ENCODE measurements around the gene MKLN1. TPM values are rescaled to one million over a fixed set of nuclear protein-coding genes. Genes with fewer than 3 reads are reported as not detected.

MKLN1 gene
- total and polyA plus RNA-seq, 2 of the 13 experiments (the other 11 are each of a cell fraction or from before 2014, with no cell fraction given) = 33.6 to 43.5 TPM

DNA sequence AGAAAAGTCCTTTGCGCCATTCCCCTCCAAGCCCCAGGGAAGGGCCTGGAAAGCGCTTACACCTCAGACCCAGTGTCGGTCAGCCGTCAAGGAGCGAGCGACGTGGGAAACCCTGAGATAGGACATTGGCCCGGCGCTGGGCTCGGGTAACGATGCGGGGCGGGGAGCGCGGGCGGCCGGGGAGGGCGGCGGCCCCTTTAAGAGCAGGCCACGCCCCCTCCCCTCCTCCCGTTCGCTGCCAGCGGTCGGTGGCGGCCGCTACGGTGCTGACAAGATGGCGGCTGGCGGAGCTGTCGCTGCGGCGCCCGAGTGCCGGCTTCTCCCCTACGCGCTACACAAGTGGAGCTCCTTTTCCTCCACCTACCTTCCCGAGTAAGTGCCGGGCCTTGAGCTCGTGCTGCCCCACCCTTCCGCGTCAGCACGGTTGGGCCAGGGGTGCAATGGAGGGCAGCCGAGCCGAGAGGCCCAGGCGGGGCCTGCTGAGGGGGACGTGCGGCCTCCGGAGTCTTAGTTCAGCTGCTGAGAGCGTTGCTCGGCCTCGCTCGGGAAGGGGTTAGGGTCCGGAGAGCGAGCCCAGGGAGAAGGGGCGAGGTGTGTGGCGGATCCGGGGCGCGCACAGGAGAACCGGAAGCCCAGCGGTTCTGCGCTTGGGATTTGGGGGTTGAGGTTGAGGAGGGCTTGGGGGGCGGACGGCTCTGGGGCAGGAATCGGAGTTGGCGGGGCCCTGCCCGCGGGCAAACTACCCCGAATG lies at the start of gene MKLN1 (continued):
- TF ChIP-seq CCDC6 (CRISPR knock-in tag; IDR thresholded peaks at IDR 0.05) = peak; percentile 89
- TF ChIP-seq, protein P1, sequence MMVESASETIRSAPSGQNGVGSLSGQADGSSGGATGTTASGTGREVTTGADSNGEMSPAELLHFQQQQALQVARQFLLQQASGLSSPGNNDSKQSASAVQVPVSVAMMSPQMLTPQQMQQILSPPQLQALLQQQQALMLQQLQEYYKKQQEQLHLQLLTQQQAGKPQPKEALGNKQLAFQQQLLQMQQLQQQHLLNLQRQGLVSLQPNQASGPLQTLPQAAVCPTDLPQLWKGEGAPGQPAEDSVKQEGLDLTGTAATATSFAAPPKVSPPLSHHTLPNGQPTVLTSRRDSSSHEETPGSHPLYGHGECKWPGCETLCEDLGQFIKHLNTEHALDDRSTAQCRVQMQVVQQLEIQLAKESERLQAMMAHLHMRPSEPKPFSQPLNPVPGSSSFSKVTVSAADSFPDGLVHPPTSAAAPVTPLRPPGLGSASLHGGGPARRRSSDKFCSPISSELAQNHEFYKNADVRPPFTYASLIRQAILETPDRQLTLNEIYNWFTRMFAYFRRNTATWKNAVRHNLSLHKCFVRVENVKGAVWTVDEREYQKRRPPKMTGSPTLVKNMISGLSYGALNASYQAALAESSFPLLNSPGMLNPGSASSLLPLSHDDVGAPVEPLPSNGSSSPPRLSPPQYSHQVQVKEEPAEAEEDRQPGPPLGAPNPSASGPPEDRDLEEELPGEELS (CRISPR knock-in tag; IDR thresholded peaks at IDR 0.05) = peak; percentile 11; the same call in 1 of the 2 replicates
- no peak for TF ChIP-seq ZNF766 (CRISPR knock-in tag; IDR thresholded peaks at IDR 0.05; ENCODE audit: borderline replicate concordance)
- peak; percentile 70; the same call in 1 of the 2 replicates for TF ChIP-seq HDAC1 (CRISPR knock-in tag; IDR thresholded peaks at IDR 0.05)
- no peak; the same call in 1 of the 2 replicates for TF ChIP-seq ZZZ3 (CRISPR knock-in tag; IDR thresholded peaks at IDR 0.05; ENCODE audit: borderline replicate concordance)
- TF ChIP-seq NFYB (CRISPR knock-in tag; IDR thresholded peaks at IDR 0.05) = 0 out of 2 replicates have a peak, but pooled peaks have one; percentile 24
- no peak for TF ChIP-seq ZFP1 (CRISPR knock-in tag; IDR thresholded peaks at IDR 0.05)
- TF ChIP-seq, protein P2, sequence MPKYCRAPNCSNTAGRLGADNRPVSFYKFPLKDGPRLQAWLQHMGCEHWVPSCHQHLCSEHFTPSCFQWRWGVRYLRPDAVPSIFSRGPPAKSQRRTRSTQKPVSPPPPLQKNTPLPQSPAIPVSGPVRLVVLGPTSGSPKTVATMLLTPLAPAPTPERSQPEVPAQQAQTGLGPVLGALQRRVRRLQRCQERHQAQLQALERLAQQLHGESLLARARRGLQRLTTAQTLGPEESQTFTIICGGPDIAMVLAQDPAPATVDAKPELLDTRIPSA (CRISPR knock-in tag; IDR thresholded peaks at IDR 0.05; ENCODE audit: borderline replicate concordance) = peak; percentile 59; the same call in 1 of the 2 replicates
- TF ChIP-seq PHF8 (CRISPR knock-in tag; IDR thresholded peaks at IDR 0.05) = peak; percentile 100
- TF ChIP-seq GLI4 (CRISPR knock-in tag; IDR thresholded peaks at IDR 0.05; ENCODE audit: borderline replicate concordance) = peak; percentile 82; the same call in 1 of the 2 replicates
- TF ChIP-seq PCBP2 (optimal IDR thresholded peaks at IDR 0.05; ENCODE audit: low read depth, low read length, poor library complexity, severe bottlenecking) = no peak
- TF ChIP-seq HMGA1 (CRISPR knock-in tag; conservative IDR thresholded peaks at IDR 0.05) = no peak
- no peak for TF ChIP-seq ZNF7 (CRISPR knock-in tag; IDR thresholded peaks at IDR 0.05)
- TF ChIP-seq, protein P3, sequence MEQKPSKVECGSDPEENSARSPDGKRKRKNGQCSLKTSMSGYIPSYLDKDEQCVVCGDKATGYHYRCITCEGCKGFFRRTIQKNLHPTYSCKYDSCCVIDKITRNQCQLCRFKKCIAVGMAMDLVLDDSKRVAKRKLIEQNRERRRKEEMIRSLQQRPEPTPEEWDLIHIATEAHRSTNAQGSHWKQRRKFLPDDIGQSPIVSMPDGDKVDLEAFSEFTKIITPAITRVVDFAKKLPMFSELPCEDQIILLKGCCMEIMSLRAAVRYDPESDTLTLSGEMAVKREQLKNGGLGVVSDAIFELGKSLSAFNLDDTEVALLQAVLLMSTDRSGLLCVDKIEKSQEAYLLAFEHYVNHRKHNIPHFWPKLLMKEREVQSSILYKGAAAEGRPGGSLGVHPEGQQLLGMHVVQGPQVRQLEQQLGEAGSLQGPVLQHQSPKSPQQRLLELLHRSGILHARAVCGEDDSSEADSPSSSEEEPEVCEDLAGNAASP (CRISPR knock-in tag; IDR thresholded peaks at IDR 0.05; ENCODE audit: borderline replicate concordance) = no peak
- peak; percentile 79 for TF ChIP-seq ETV6 (CRISPR knock-in tag; conservative IDR thresholded peaks at IDR 0.05)
- TF ChIP-seq, protein P4, sequence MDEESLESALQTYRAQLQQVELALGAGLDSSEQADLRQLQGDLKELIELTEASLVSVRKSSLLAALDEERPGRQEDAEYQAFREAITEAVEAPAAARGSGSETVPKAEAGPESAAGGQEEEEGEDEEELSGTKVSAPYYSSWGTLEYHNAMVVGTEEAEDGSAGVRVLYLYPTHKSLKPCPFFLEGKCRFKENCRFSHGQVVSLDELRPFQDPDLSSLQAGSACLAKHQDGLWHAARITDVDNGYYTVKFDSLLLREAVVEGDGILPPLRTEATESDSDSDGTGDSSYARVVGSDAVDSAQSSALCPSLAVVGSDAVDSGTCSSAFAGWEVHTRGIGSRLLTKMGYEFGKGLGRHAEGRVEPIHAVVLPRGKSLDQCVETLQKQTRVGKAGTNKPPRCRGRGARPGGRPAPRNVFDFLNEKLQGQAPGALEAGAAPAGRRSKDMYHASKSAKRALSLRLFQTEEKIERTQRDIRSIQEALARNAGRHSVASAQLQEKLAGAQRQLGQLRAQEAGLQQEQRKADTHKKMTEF (CRISPR knock-in tag; IDR thresholded peaks at IDR 0.05) = peak; percentile 83; the same call in 1 of the 2 replicates
- TF ChIP-seq, protein P5, sequence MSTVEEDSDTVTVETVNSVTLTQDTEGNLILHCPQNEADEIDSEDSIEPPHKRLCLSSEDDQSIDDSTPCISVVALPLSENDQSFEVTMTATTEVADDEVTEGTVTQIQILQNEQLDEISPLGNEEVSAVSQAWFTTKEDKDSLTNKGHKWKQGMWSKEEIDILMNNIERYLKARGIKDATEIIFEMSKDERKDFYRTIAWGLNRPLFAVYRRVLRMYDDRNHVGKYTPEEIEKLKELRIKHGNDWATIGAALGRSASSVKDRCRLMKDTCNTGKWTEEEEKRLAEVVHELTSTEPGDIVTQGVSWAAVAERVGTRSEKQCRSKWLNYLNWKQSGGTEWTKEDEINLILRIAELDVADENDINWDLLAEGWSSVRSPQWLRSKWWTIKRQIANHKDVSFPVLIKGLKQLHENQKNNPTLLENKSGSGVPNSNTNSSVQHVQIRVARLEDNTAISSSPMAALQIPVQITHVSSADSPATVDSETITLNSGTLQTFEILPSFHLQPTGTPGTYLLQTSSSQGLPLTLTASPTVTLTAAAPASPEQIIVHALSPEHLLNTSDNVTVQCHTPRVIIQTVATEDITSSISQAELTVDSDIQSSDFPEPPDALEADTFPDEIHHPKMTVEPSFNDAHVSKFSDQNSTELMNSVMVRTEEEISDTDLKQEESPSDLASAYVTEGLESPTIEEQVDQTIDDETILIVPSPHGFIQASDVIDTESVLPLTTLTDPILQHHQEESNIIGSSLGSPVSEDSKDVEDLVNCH (CRISPR knock-in tag; IDR thresholded peaks at IDR 0.05) = no peak
- TF ChIP-seq SP140L (CRISPR knock-in tag; IDR thresholded peaks at IDR 0.05; ENCODE audit: borderline replicate concordance) = no peak
- no peak for TF ChIP-seq EP300 (IDR thresholded peaks at IDR 0.05; ENCODE audit: low read depth in 2 of 2, low read length in 2 of 2)
- TF ChIP-seq EP300 (CRISPR knock-in tag; IDR thresholded peaks at IDR 0.05; ENCODE audit: borderline replicate concordance) = no peak
- TF ChIP-seq RAD21 (CRISPR knock-in tag; IDR thresholded peaks at IDR 0.05) = peak; percentile 51
- peak; percentile 94 for TF ChIP-seq ZNF607 (CRISPR knock-in tag; IDR thresholded peaks at IDR 0.05; ENCODE audit: borderline replicate concordance)

Measured in HepG2 (cell line).